Thyroid gland (tissue), 4 donors: ENCODE measurements around the gene STARD9.

Source experiments
- POLR2A ChIP-seq, 2 donors: fragments of 450-650 bp; IDR thresholded peaks; one replicate each; pipeline ENCODE4 v1.6.1; 2017; ENCODE audit warnings: antibody characterized with exemption in 2 of 2, mild to moderate bottlenecking in 2 of 2, moderate library complexity in 1 of 2
- TF ChIP-seq, protein P1 (sequence below), 6 experiments: fragments of 200-600 bp in 3 of 6; fragments of 450-650 bp in 3 of 6; sonication (generic) in 3 of 6; IDR thresholded peaks; one replicate each; pipeline ENCODE4 v1.5.1; 2016 to 2019; ENCODE audit warnings: antibody characterized with exemption in 6 of 6, mild to moderate bottlenecking in 2 of 6, inconsistent platforms in 1 of 6, moderate library complexity in 1 of 6

GRCh38 chr15:42723068-42723467 lies 147.7 kb downstream of the STARD9 start:
- TF ChIP-seq, protein P1, sequence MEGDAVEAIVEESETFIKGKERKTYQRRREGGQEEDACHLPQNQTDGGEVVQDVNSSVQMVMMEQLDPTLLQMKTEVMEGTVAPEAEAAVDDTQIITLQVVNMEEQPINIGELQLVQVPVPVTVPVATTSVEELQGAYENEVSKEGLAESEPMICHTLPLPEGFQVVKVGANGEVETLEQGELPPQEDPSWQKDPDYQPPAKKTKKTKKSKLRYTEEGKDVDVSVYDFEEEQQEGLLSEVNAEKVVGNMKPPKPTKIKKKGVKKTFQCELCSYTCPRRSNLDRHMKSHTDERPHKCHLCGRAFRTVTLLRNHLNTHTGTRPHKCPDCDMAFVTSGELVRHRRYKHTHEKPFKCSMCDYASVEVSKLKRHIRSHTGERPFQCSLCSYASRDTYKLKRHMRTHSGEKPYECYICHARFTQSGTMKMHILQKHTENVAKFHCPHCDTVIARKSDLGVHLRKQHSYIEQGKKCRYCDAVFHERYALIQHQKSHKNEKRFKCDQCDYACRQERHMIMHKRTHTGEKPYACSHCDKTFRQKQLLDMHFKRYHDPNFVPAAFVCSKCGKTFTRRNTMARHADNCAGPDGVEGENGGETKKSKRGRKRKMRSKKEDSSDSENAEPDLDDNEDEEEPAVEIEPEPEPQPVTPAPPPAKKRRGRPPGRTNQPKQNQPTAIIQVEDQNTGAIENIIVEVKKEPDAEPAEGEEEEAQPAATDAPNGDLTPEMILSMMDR (IDR thresholded peaks at IDR 0.05), result no peak
- no peak for TF ChIP-seq POLR2A (IDR thresholded peaks at IDR 0.05)
